ENCODE data around the gene GPX3.

GPX3 gene

GRCh38 chr5:151018846-151019245 lies 1.5 kb upstream of the GPX3 start:
- H4K20me1 ChIP-seq (ENCODE audit: insufficient read depth, low read length), result no peaks in the 10 kb centered on the region
- no peak overlapping the region for H3K4me3 ChIP-seq (ENCODE audit: low read length)
- H3K27ac ChIP-seq (ENCODE audit: low read length), result no peak overlapping the region
- H3K36me3 ChIP-seq (replicated peaks; ENCODE audit: low read depth, low read length), result no peaks in the 10 kb centered on the region
- H3K9me3 ChIP-seq (ENCODE audit: insufficient read depth, low read length), result no peaks in the 10 kb centered on the region
- H3K4me1 ChIP-seq (ENCODE audit: low read length), result no peaks in the 10 kb centered on the region
- TF ChIP-seq CTCF (IDR thresholded peaks at IDR 0.05; ENCODE audit: low read depth, low read length), result no peak
- TF ChIP-seq EZH2phosphoT487 (IDR thresholded peaks at IDR 0.05; ENCODE audit: low read depth), result no peak
- no peak overlapping the region for H3K4me2 ChIP-seq (ENCODE audit: low read length)
- no peaks in the 10 kb centered on the region for H3K27me3 ChIP-seq (ENCODE audit: low read depth, low read length)
- H3K9ac ChIP-seq (ENCODE audit: low read length), result no peak overlapping the region
- no peaks in the 10 kb centered on the region for H3K79me2 ChIP-seq (ENCODE audit: low read length)
- H2AFZ ChIP-seq (ENCODE audit: low read depth, low read length), result no peak overlapping the region

- Histone ChIP-seq H3K4me3 (ENCODE audit: low read length) (no peak overlapping the region), H3K4me1 (ENCODE audit: low read length) (no peaks in the 10 kb centered on the region), H3K4me2 (ENCODE audit: low read length) (no peak overlapping the region), H2AFZ (ENCODE audit: low read depth, low read length) (no peak overlapping the region), H3K9me3 (ENCODE audit: insufficient read depth, low read length) (no peaks in the 10 kb centered on the region), H3K27ac (ENCODE audit: low read length) (no peak overlapping the region), H3K27me3 (ENCODE audit: low read depth, low read length) (no peaks in the 10 kb centered on the region), H3K36me3 (replicated peaks; ENCODE audit: low read depth, low read length) (no peaks in the 10 kb centered on the region), H3K79me2 (ENCODE audit: low read length) (no peaks in the 10 kb centered on the region), H4K20me1 (ENCODE audit: insufficient read depth, low read length) (no peaks in the 10 kb centered on the region), H3K9ac (ENCODE audit: low read length) (no peak overlapping the region)
- no peak for TF ChIP-seq EZH2phosphoT487 (IDR thresholded peaks at IDR 0.05; ENCODE audit: low read depth)
- TF ChIP-seq CTCF (IDR thresholded peaks at IDR 0.05; ENCODE audit: low read depth, low read length), result no peak
These were observed 1.1 kb upstream of the GPX3 start for GRCh38 chr5:151019331-151019730.

GRCh38 chr5:151021746-151022145 lies 1.4 kb downstream of the GPX3 start:
- Histone ChIP-seq H3K4me1 (ENCODE audit: low read length) (no peaks in the 10 kb centered on the region), H3K36me3 (replicated peaks; ENCODE audit: low read depth, low read length) (no peaks in the 10 kb centered on the region), H3K4me3 (ENCODE audit: low read length) (no peak overlapping the region), H3K4me2 (ENCODE audit: low read length) (no peak overlapping the region), H3K9ac (ENCODE audit: low read length) (no peak overlapping the region), H3K9me3 (ENCODE audit: insufficient read depth, low read length) (no peaks in the 10 kb centered on the region), H2AFZ (ENCODE audit: low read depth, low read length) (no peak overlapping the region), H3K79me2 (ENCODE audit: low read length) (no peaks in the 10 kb centered on the region), H3K27me3 (ENCODE audit: low read depth, low read length) (no peaks in the 10 kb centered on the region), H3K27ac (ENCODE audit: low read length) (no peak overlapping the region), H4K20me1 (ENCODE audit: insufficient read depth, low read length) (no peaks in the 10 kb centered on the region)
- no peak for TF ChIP-seq EZH2phosphoT487 (IDR thresholded peaks at IDR 0.05; ENCODE audit: low read depth)
- no peak for TF ChIP-seq CTCF (IDR thresholded peaks at IDR 0.05; ENCODE audit: low read depth, low read length)

GRCh38 chr5:151022511-151023018 lies 2.2 kb downstream of the GPX3 start:
- TF ChIP-seq CTCF (IDR thresholded peaks at IDR 0.05; ENCODE audit: low read depth, low read length) (no peak), EZH2phosphoT487 (IDR thresholded peaks at IDR 0.05; ENCODE audit: low read depth) (no peak)
- Histone ChIP-seq H3K36me3 (replicated peaks; ENCODE audit: low read depth, low read length) (peaks cover 3% of the 10 kb centered on the region), H2AFZ (ENCODE audit: low read depth, low read length) (no peak overlapping the region), H4K20me1 (ENCODE audit: insufficient read depth, low read length) (no peaks in the 10 kb centered on the region), H3K4me3 (ENCODE audit: low read length) (no peak overlapping the region), H3K9me3 (ENCODE audit: insufficient read depth, low read length) (no peaks in the 10 kb centered on the region), H3K4me1 (ENCODE audit: low read length) (no peaks in the 10 kb centered on the region), H3K9ac (ENCODE audit: low read length) (no peak overlapping the region), H3K79me2 (ENCODE audit: low read length) (no peaks in the 10 kb centered on the region), H3K27me3 (ENCODE audit: low read depth, low read length) (no peaks in the 10 kb centered on the region), H3K27ac (ENCODE audit: low read length) (no peak overlapping the region), H3K4me2 (ENCODE audit: low read length) (no peak overlapping the region)

Data from OCI-LY3 (cell line).